ENCODE data around the gene BBS10. TPM values are rescaled to one million over a fixed set of nuclear protein-coding genes. Genes with fewer than 3 reads are reported as not detected.

BBS10 gene
- total RNA-seq, 1 donor from 2014 or later = 12.9 TPM

- Mint-ChIP-seq H3K4me1 (ENCODE audit: low read depth) (peaks cover 5% of the 10 kb centered on the region), H3K9me3 (ENCODE audit: low read depth) (no peaks in the 10 kb centered on the region), H3K4me3 (ENCODE audit: low read depth) (no peak overlapping the region), H3K36me3 (ENCODE audit: insufficient read depth) (no peaks in the 10 kb centered on the region), H3K27ac (no peak overlapping the region), H3K27me3 (no peaks in the 10 kb centered on the region)
- DNase-seq (ENCODE audit: low spot score, unreplicated experiment) = no peak
- no peak for TF ChIP-seq CTCF (IDR thresholded peaks at IDR 0.05; ENCODE audit: unreplicated experiment)
Measured at GRCh38 chr12:76308866-76309265, 39.3 kb downstream of the BBS10 start.

- no peaks in the 10 kb centered on the region for H3K27me3 Mint-ChIP-seq
- no peaks in the 10 kb centered on the region for H3K9me3 Mint-ChIP-seq (ENCODE audit: low read depth)
- H3K27ac Mint-ChIP-seq = no peak overlapping the region
- DNase-seq (ENCODE audit: low spot score, unreplicated experiment) = no peak
- TF ChIP-seq CTCF (IDR thresholded peaks at IDR 0.05; ENCODE audit: unreplicated experiment) = no peak
- peaks cover 5% of the 10 kb centered on the region for H3K4me1 Mint-ChIP-seq (ENCODE audit: low read depth)
- H3K4me3 Mint-ChIP-seq (ENCODE audit: low read depth) = no peak overlapping the region
- H3K36me3 Mint-ChIP-seq (ENCODE audit: insufficient read depth) = no peaks in the 10 kb centered on the region
Measured at GRCh38 chr12:76307083-76307482, 41.1 kb downstream of the BBS10 start.

- Mint-ChIP-seq H3K36me3 (ENCODE audit: insufficient read depth) (no peaks in the 10 kb centered on the region), H3K4me1 (ENCODE audit: low read depth) (peaks cover 4% of the 10 kb centered on the region), H3K27ac (no peak overlapping the region), H3K27me3 (no peaks in the 10 kb centered on the region), H3K4me3 (ENCODE audit: low read depth) (no peak overlapping the region), H3K9me3 (ENCODE audit: low read depth) (no peaks in the 10 kb centered on the region)
- DNase-seq (ENCODE audit: low spot score, unreplicated experiment) = no peak
- no peak for TF ChIP-seq CTCF (IDR thresholded peaks at IDR 0.05; ENCODE audit: unreplicated experiment)
Measured at GRCh38 chr12:76303989-76304460, 44.2 kb downstream of the BBS10 start.

GRCh38 chr12:76303365-76303764 is 44.9 kb downstream of the BBS10 start:
- no peaks in the 10 kb centered on the region for H3K9me3 Mint-ChIP-seq (ENCODE audit: low read depth)
- no peak overlapping the region for H3K4me3 Mint-ChIP-seq (ENCODE audit: low read depth)
- TF ChIP-seq CTCF (IDR thresholded peaks at IDR 0.05; ENCODE audit: unreplicated experiment) = no peak
- H3K27me3 Mint-ChIP-seq = no peaks in the 10 kb centered on the region
- no peak for DNase-seq (ENCODE audit: low spot score, unreplicated experiment)
- H3K4me1 Mint-ChIP-seq (ENCODE audit: low read depth) = no peaks in the 10 kb centered on the region
- no peaks in the 10 kb centered on the region for H3K36me3 Mint-ChIP-seq (ENCODE audit: insufficient read depth)
- no peak overlapping the region for H3K27ac Mint-ChIP-seq

GRCh38 chr12:76300297-76300665 is 47.9 kb downstream of the BBS10 start:
- H3K9me3 Mint-ChIP-seq (ENCODE audit: low read depth) = no peaks in the 10 kb centered on the region
- H3K27ac Mint-ChIP-seq = no peak overlapping the region
- no peak overlapping the region for H3K4me3 Mint-ChIP-seq (ENCODE audit: low read depth)
- H3K27me3 Mint-ChIP-seq = no peaks in the 10 kb centered on the region
- no peaks in the 10 kb centered on the region for H3K36me3 Mint-ChIP-seq (ENCODE audit: insufficient read depth)
- DNase-seq (ENCODE audit: low spot score, unreplicated experiment) = no peak
- no peaks in the 10 kb centered on the region for H3K4me1 Mint-ChIP-seq (ENCODE audit: low read depth)
- TF ChIP-seq CTCF (IDR thresholded peaks at IDR 0.05; ENCODE audit: unreplicated experiment) = no peak
